RCC 7860 (cell line): Measurements from ENCODE around the gene ARRB2.
"Not testable (repeated sequence)": the region's sequence is repeated elsewhere in the genome, so short reads cannot be mapped to it uniquely, and the experiment has no call there.

Experiments
- DNase-seq: peaks from one replicate; pipeline ENCODE4 v3.0.0-alpha.2; 2015; ENCODE audit warnings: low spot score
- FAIRE-seq: peaks from 2 replicates; lab custom pipeline; 2012; peaks lifted over from hg19 to GRCh38; lab: Jason Lieb, UNC

ARRB2 gene

DNA sequence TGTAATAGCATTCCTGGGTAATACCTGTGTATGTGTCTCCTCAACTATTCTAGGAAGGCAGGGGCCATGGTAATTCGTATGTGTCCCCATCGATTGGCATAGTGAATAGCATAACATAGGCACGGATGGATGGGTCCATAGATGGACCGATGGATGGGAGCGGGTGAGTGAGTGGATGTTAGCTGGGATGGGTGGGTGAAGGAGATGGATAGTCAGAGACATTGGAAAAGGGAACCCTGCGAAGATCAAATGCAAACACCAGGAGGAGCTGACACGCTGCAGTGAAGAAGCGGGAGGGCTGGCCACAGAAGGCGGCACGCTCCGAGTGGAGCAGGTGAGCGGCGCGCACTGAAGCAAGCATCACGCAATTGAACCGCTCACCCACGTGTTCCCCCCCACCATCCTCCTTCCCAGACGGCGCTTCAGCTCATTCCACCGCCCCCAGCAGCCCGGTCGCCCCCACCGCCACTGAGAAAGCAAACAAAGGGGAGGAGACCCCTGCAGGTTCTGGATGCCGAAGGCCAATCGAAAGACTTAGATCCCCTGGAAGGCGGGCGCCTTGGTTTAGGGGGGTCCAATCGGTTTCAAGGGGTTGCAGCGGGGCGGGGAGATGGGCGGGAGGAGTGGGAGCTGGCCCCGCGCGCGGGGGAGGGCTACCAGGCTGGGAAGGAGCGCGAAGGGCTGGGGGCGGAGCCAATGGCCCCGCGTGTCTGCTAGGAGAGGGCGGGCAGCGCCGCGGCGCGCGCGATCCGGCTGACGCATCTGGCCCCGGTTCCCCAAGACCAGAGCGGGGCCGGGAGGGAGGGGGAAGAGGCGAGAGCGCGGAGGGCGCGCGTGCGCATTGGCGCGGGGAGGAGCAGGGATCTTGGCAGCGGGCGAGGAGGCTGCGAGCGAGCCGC, at the start of gene ARRB2:
ARRB2 (plus strand) TSS at position 839 of the 899 bp plus-strand sequence. CDS start 90 bp downstream, outside the sequence.
- FAIRE-seq (peak; percentile 27), DNase-seq (peak; percentile 86)

- no peak for FAIRE-seq
- no peak for DNase-seq
These were observed 46.7 kb upstream of the ARRB2 start for GRCh38 chr17:4663711-4664110.

DNA sequence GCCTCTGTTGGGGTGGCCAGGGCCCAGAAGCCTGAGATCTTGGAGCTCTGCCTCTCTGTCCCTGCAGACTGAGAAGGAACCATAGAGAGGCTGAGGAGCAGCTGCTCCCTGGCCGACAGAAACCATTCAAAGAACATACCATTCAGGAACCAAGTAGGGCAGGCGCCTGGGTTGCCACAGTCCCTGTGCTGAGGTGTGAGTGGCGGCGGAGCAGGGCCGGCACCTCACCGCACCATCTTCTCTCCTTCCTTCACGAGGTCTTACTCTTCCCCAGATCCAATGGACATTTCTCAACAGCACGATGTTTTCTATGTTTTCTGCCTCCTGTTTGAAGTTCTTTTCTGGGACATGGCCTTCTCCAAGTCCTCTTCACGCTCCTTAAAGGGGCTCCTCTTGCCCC, 46.2 kb upstream of the ARRB2 start:
- DNase-seq (no peak), FAIRE-seq (no peak)

DNA sequence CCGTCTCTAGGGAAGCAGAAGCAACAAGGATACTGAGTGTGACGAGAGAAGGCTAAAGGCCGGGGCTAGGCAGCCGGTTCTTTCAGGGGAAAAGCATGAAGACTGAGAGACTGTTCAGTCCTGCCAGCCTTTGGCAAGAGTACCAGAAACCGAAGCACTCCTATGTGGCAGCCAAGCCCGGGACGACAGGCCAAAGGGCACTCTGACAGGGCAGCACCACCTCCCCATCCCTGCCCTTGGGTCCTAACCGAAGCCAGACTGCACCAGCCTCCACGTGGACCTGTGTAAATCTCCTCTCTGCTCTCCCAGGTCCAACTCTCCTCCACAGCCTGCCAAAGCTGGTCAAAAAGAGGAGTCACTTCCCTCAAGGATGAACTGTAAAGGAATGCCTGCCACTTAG, 45.4 kb upstream of the ARRB2 start:
- no peak for FAIRE-seq
- DNase-seq = no peak

GRCh38 chr17:4666296-4666695, 44.1 kb upstream of the ARRB2 start:
- DNase-seq (no peak), FAIRE-seq (no peak)

DNA sequence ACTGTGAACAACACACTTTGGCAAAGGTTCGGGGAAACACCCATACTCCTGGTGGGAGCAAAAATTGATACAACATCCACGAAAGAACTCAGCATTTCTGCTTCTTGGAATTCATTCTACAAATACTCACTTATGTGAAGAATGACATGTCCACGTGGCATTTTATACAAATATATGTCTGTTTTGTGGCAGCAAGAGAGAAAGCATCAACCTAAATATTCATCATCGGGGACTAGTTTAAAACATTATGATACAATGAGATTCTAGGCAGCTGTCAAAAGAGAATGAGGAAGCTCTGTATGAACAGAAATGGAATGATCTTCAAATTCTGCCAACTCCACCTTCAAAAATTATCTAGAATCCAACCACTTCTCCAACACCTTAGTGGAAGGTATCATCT, 43.3 kb upstream of the ARRB2 start:
- DNase-seq (no peak), FAIRE-seq (no peak)

DNA sequence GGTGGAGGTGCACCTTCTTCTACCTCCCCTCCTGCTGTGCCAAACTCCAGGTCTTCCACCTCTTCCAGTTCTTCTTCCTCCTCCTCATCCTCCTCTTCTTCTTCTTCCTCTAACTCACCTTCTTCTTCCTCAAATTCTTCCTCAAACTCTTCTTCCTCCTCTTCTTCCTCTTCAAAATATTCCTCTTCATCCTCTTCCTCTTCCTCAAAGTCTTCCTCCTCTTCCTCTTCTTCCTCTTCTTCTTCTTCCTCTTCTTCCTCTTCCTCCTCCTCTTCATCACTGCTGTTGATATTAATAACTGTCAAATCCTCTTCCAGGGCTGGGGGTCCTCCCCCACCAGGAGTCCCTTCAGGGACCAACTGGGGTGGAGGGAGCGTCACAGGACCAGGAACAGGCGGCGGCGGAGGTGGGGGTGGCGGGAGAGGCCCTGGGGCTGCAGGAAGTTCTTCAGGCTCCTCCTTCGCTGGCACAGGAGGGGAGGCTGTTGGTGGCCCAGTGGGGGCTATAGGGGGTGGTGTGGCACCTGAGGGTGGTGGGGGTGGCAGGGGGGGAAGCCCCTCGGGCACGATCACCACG, 38.3 kb upstream of the ARRB2 start:
- FAIRE-seq (no peak), DNase-seq (no peak)

DNA sequence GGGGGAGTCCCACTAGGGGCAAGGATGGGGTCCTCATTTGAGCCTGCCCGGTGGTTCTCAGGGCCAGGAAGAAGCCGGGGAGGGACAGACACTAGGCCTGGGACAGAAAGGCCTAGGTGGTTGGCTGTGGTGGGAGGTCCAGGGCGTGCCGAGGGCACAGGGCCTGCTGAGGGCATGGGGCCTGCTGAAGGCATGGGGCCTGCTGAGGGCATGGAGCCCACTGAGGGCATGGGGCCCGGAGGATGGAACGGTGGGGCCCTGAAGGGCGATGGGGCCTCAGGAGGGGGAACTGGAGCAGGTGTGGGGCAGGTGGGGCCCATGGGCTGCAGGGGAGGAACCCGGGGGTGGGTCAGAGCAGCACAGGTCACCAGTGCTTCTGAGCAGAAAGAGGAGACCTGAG, 37.7 kb upstream of the ARRB2 start:
- FAIRE-seq = no peak

DNA sequence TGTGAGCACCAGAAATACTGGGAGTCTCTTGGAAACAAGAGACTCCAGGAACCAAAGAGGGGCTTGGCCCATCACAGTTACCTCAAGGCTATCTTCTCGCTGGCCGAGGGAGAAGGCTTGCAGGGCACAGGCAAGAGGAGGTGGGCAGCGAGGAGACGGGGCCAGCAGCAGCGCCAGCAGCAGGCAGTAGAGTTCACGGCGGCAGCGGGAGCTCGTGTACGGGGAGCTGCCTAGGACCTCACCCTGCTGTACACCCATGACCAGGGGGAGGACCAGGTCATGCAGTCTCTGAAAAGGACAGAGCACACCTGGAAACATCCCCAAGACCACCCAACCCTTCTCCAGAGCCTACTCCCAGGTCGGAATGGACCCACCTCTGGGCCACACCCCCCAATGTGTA, 37.3 kb upstream of the ARRB2 start:
- no peak for FAIRE-seq
- DNase-seq = no peak

More for the DNA sequence above, 37.7 kb upstream of the ARRB2 start:
- DNase-seq = no peak

GRCh38 chr17:4673986-4674684, 36.3 kb upstream of the ARRB2 start:
- FAIRE-seq = no peak

GRCh38 chr17:4674685-4674998, 35.8 kb upstream of the ARRB2 start:
- FAIRE-seq = no peak
- DNase-seq = no peak

More at GRCh38 chr17:4673986-4674684, 36.3 kb upstream of the ARRB2 start:
- no peak for DNase-seq

- no peak for FAIRE-seq
- no peak for DNase-seq
These were observed 34.6 kb upstream of the ARRB2 start for GRCh38 chr17:4675791-4676190.

DNA sequence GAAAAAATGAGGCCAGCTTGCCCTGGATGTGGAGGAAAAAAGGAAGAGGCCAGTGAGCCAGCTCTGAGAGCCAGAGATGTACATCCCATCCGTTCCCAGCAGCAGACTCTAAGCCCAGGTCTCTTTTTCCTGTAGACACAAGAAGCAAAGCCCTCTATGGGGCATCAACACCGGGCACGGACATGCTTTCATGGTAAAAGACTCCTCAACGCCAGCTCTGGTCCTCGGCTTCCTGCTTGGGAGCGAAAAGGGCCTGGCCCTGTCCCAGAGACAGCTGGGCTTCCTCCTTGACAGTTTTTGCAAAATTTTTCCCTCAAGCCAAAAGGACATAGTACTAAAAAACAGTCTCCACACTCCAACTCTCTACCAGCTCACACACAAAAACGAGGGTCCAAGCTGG, 33.6 kb upstream of the ARRB2 start:
- FAIRE-seq = no peak
- DNase-seq = no peak

DNA sequence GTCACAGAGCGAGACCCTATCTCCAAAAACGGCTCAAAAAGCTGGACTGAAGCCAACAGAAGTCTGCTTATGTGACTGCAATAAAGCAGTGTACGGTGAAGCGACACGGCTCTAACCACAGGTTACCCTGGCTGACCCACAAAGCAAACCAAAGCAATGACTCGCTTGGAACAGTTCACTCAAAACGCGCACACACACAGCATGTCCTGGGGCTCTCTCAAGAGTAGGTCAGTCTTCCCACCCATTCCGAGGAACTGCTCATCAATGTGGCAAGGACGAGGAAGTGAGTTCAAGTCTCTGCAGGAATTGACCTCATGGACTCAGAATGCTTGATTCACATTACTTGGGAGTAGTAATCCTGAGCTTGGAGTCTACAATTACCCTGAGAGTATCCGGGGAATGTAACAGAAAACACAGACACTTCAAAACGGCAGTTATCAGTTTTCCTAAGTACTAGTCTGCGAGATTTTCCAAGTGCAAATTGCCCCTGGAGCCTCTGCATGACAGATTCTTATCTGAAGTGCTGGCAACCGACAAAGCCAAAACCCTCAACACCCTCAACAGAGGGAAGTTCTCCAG, 31.9 kb upstream of the ARRB2 start:
- peak; percentile 98 for FAIRE-seq

DNA sequence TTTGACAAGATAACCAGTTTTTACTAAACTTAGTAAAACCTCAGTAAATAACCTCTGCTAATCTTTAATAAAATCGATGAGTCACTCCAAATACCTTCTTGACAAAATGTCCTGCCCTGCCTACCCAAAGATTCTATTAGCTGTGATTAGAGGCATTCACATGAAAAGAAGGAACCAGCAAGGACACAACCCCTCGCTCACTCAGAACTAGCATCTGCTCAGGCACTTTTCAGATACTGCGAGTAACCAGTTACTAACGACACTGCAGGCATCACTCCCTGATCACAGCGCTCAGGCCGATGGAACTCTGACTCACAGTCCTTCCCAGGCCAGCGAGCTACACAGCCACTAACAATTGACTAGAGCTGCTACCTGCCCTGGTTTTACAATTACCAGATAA, 30.8 kb upstream of the ARRB2 start:
- peak; percentile 91 for DNase-seq
- FAIRE-seq = peak; percentile 96

More for the DNA sequence above, 31.9 kb upstream of the ARRB2 start:
- peak; percentile 96 for DNase-seq

DNA sequence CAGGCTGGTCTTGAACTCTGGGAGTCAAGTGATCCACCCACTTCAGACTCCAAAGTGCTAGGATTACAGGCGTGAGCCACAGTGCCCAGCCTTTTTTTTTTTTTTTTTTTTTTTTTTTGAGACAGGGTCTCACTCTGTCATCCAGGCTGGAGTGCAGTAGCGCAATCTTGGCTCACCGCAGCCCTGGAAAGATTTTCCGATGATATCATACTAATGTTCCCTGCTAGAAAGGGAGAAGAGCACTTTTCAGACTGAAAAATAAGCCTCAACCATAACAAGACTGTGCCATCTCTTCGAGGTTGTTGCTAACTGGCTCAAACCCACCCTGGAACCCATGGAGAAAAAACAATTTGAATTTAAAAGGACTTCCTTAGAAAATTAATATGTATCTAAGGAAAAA, 26.7 kb upstream of the ARRB2 start:
- not testable (repeated sequence) for DNase-seq, FAIRE-seq

GRCh38 chr17:4689872-4690271, 20.6 kb upstream of the ARRB2 start:
- FAIRE-seq, DNase-seq: not testable (repeated sequence)

GRCh38 chr17:4690745-4691144, 19.7 kb upstream of the ARRB2 start:
- no peak for DNase-seq
- no peak for FAIRE-seq

- no peak for DNase-seq
- no peak for FAIRE-seq
These were observed 18.7 kb upstream of the ARRB2 start for GRCh38 chr17:4691686-4692085.

GRCh38 chr17:4693416-4693815, 17.0 kb upstream of the ARRB2 start:
- FAIRE-seq = no peak
- no peak for DNase-seq

DNA sequence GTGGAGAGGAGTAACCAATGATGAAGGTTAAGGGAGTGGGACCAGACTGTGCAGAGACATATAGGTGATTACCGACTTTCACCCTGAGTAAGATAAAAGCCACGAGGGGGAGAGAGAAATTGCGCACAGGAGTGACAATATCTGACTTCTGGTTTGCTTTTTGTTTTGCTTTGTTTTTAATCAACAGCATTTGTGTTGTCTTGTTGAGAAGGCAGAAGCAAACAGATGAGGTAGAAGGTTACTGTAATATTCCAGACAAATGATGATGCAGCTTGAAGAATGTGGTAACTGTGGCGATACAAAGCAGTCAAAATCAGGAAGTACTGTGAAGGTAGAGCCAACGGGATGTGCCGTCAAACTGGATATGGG, 14.0 kb upstream of the ARRB2 start:
- DNase-seq = no peak

More for the DNA sequence above, 14.0 kb upstream of the ARRB2 start:
- no peak for FAIRE-seq
